Fibroblast of the aortic adventitia (primary cell): ENCODE measurements around the gene ANKIB1. TPM values are rescaled to one million over a fixed set of nuclear protein-coding genes. Genes with fewer than 3 reads are reported as not detected.
A peak's percentile ranks its signal among the peaks of the same experiment; 100 is the strongest.

Experiments
- DNase-seq: peaks from one replicate; pipeline ENCODE4 v3.0.0-alpha.2; 2010; ENCODE audit warnings: low read depth
- H3K4me3 ChIP-seq: 2 replicates; pipeline ENCODE4 v1.5.1; 2011; ENCODE audit warnings: low read depth, mild to moderate bottlenecking, control low read depth, low read length, moderate library complexity
- total RNA-seq: library from RNA; depleted of rRNA; stranded (reverse); fragments of >200 nt; gene quantifications from 2 replicates; pipeline ENCODE4 v1.2.3, GENCODE V29; 2012; ENCODE audit warnings: low replicate concordance
- TF ChIP-seq, protein P1 (sequence below): IDR thresholded peaks from 2 replicates; pipeline ENCODE4 v1.5.1; 2011; ENCODE audit warnings: mild to moderate bottlenecking, low read length, control low read depth, inconsistent platforms; ENCODE audit not compliant: insufficient read depth

ANKIB1 gene, protein sequence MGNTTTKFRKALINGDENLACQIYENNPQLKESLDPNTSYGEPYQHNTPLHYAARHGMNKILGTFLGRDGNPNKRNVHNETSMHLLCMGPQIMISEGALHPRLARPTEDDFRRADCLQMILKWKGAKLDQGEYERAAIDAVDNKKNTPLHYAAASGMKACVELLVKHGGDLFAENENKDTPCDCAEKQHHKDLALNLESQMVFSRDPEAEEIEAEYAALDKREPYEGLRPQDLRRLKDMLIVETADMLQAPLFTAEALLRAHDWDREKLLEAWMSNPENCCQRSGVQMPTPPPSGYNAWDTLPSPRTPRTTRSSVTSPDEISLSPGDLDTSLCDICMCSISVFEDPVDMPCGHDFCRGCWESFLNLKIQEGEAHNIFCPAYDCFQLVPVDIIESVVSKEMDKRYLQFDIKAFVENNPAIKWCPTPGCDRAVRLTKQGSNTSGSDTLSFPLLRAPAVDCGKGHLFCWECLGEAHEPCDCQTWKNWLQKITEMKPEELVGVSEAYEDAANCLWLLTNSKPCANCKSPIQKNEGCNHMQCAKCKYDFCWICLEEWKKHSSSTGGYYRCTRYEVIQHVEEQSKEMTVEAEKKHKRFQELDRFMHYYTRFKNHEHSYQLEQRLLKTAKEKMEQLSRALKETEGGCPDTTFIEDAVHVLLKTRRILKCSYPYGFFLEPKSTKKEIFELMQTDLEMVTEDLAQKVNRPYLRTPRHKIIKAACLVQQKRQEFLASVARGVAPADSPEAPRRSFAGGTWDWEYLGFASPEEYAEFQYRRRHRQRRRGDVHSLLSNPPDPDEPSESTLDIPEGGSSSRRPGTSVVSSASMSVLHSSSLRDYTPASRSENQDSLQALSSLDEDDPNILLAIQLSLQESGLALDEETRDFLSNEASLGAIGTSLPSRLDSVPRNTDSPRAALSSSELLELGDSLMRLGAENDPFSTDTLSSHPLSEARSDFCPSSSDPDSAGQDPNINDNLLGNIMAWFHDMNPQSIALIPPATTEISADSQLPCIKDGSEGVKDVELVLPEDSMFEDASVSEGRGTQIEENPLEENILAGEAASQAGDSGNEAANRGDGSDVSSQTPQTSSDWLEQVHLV
- total RNA-seq: 75.8 and 118 TPM in 2 replicates

DNA sequence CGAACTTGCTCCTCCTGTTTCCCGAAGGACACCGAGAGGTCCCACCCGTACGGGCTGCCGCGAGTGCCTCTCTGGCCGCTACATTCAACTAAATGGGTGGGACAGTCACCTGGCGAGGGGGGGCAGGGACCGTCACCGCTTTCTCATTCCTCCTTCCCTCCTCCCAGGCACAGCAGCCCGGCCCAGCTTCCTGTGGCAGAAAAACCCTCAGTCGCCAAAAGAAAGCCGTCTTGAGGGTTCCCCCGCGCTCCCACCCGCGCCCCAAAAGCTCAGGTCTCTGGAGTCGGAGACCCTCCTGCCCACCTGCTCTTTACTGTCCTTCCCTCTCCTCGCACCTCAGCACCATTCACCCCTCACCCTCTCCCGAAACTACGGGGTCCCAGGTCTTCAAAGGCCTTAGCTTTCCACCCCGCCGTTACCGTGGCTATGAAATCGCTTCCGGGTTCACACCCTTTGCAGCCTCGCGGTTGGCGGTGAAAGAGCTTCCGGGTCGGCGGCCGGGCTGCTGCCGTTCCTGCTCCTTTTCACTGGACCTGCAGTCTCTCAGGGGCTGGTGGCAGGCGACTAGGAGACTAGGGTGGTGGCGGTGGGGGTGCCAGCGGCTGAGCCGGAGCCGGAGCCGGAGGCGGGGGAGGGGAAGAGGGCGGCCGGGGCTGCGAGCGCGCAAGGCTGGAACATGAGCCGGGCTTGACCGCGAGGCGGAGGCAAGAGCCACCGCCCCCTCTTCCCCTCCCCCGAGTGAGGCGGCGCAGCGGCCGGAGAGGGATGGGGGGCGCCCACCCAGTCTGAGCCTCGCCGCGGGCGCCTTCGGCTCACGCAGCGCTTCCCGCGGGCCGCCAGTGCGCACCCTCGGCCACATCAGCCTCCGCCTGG lies at the start of gene ANKIB1, which contains the start of gene KRIT1:
Gene ANKIB1 (plus strand): TSS at position 488 of the 873 bp plus-strand sequence. CDS start 49,005 bp downstream, outside the sequence.
Gene KRIT1 (minus strand): TSS at position 428 of the 873 bp plus-strand sequence. CDS start 3,779 bp downstream, outside the sequence.
- peak; percentile 73 for DNase-seq
- TF ChIP-seq, protein P1, sequence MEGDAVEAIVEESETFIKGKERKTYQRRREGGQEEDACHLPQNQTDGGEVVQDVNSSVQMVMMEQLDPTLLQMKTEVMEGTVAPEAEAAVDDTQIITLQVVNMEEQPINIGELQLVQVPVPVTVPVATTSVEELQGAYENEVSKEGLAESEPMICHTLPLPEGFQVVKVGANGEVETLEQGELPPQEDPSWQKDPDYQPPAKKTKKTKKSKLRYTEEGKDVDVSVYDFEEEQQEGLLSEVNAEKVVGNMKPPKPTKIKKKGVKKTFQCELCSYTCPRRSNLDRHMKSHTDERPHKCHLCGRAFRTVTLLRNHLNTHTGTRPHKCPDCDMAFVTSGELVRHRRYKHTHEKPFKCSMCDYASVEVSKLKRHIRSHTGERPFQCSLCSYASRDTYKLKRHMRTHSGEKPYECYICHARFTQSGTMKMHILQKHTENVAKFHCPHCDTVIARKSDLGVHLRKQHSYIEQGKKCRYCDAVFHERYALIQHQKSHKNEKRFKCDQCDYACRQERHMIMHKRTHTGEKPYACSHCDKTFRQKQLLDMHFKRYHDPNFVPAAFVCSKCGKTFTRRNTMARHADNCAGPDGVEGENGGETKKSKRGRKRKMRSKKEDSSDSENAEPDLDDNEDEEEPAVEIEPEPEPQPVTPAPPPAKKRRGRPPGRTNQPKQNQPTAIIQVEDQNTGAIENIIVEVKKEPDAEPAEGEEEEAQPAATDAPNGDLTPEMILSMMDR: peak; percentile 17
- H3K4me3 ChIP-seq: peak within 1 kb of the TSS; percentile 77

DNA sequence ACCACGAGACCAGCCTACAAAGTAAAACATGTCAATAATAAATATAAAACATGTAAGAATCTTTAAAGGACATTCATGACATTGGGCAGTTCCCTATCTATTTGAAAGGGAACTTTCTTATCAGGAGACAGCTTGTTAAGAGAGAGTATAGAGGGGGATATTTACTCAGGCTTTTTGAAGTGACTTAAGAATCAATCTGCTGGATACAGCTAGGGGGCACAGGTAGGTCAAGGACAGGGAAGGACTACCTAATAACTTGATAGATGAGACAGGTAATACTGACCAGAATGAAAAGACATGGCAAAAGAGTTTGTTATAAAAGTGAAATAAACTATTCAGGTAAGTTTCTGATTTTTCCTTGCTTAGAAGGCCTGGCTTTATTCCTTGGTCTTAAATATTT lies 45.0 kb upstream of the ANKIB1 start:
- DNase-seq: no peak
- no peak overlapping the region for H3K4me3 ChIP-seq
- TF ChIP-seq, protein P1: no peak

DNA sequence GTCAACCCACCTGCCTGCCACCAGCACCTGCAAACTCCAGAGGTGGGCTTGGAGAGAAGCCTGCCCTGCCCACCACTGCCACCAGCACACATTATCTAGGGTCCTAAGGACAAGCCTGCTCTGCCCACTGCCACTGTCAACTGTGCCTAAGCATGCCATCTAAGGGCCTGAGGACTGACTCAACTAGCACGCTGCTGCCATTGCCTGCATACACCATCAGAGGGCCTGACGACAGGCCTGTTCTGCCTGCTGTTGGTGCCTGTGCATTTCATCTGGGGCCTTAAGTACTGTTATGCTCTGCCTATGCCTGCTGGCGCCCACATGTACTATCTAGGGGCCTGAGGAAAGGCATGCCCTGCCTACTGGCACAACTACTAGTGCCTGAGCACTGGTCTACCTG lies 39.8 kb upstream of the ANKIB1 start:
- no peak for DNase-seq
- no peak overlapping the region for H3K4me3 ChIP-seq
- TF ChIP-seq, protein P1: no peak

DNA sequence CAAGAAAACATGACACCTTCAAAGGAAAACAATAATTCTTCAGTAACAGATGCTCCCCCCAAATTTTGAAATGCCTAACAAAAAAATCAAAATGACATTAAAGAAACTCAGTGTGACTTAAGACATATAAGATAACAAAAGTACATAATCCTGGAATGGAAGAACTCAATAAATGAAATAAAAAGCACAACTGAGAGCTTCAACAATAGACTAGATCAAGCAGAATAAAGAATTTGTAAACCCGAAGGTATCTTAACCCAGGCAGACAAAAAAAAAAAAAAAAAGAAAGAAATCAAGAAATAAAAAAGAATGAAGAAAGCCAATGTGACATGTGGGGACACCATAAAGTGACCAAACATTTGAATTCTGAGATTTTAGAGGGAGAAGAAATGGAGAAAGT lies 39.1 kb upstream of the ANKIB1 start:
- no peak overlapping the region for H3K4me3 ChIP-seq
- no peak for DNase-seq
- TF ChIP-seq, protein P1: no peak

DNA sequence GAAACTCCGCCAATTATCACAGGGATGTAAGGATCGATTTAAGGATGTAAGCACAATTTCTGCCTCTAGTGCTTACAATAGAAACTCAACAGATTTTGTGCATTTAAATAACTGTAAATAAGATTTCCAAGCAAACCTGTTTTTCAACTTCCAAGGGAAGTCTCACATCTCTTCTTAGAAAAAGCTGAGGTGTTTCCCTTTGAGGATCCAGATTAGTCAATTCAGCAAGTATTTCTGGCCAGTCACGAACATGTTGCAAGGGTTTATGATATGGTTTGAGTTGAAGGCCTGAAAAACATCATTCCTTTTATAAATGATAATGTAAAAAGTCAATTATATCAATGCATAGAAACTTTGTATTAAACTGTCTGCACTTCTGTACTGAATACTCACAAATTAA lies 24.0 kb upstream of the ANKIB1 start:
- TF ChIP-seq, protein P1: no peak
- DNase-seq: no peak
- no peak overlapping the region for H3K4me3 ChIP-seq
